Endometrial microvascular endothelial cells (primary cell): ENCODE measurements around the gene FAM120A. TPM values are rescaled to one million over a fixed set of nuclear protein-coding genes. Genes with fewer than 3 reads are reported as not detected.

Experiments
- total RNA-seq: library from RNA; depleted of rRNA; stranded (reverse); fragments of >200 nt; gene quantifications from one replicate; pipeline ENCODE4 v1.2.3, GENCODE V29; 2015; ENCODE audit errors: inconsistent ontology term

FAM120A gene
- total RNA-seq, 1 donor from 2014 or later: 114 TPM

Other genes with a start within 250 kb of the FAM120A start
- gene FAM120AOS, start 1.9 kb downstream of the FAM120A start, total RNA-seq: 33.6 TPM
- gene PHF2, start 124.9 kb downstream of the FAM120A start, total RNA-seq: 10.5 TPM